NCI-H2196 treated with DMSO at 0.1 percent for 48 hours (cell line): ENCODE results near the gene SRGAP3.

Experiments used
- DNase-seq: peaks from one replicate; lab custom pipeline; 2025; ENCODE audit not compliant: unreplicated experiment; lab: John Stamatoyannopoulos, UW

SRGAP3 gene

DNA sequence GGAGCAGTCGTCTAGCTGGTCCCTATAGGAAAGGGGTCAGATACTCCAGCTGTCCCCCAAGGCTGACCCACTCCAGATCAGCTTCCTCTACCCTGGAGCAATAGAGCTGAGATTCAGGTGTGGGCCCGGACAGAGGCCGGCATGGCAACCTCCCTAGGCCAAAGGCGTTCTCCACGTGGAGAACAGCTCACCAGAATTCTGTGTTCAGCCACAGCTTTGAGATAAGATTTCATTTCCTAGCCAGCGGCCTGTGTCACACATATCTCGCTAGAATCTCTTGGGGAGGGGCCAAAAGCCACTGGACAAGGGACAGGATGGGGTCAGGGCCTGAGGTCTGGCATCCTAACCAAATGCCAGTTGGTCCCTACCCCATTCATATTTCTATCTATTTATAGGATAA lies 20.1 kb downstream of the SRGAP3 start:
- no peak for DNase-seq

DNA sequence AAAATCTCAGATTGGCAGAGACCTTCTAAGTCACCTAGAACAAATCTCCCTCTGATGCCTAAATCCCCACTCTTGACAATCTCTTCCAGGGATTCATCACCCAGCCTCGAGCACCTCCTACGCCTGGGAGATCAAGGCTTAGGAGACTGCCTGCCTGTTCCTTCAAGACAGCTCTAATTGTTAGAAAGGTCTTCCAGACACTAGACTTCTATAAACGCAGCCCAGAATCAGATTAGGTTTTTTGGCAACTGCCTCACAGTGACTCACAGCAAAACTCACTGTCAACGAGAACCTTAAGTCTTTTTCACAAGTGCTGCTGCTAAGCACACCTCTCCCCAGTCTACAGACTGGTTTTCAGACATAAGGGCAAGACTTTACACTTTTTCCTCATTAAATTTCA lies 23.1 kb downstream of the SRGAP3 start:
- DNase-seq, result no peak

DNA sequence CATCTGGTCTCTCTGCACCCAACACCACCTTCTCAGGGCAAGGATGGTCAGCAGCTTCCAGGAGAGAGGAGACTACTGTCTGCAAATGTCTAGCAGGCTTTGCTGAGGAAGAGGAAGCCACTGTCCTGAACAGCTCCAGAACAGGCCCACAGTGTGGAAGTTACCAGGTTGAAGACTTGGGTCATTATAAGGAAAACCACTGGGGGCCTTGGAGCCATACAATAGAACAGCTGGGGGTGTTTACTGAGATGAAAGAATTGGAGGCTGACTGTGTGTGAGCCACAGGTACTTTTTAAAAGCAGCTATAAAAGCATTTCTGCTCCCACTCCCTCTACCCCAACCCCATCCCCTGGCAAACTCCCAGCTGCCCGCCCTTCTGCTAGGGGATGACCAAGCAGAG lies 24.2 kb downstream of the SRGAP3 start:
- DNase-seq, result no peak

DNA sequence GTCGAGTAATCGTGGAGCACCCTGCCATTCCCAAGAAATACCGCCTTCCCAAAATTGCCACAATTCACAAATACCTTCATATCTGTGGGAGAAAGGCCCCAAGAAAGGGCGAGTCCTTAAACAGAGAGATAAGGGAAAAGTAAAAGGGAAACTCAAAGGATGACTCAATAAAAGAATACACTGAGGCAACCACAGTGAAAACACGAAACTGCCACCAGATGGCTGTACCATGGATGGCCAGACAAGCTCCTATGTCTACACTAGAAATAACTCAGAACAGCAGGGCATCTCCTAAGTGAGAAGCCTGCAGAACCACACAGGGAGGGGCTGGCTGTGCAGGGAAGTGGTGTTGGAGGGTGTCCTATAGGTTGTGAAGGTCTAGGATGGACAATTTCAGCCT lies 25.0 kb downstream of the SRGAP3 start:
- no peak for DNase-seq

DNA sequence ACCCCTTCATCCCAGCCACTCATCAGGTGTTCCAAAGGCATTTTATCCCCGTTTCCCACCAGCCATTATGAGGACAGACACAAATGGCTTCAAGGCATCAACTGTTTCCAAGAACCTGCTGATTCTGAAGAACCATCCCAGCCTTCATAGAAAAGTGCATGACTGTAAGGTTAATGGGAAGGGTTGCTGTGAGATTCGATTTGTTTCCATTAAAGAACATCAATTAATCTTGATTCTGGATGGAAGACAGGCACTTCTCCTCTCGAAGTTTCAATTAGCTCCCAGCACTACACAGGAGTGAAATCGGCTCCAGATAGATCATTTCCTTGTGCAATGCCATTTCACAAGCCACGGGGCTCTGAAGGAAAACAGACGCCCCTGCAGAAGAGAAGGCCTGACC lies 25.8 kb downstream of the SRGAP3 start:
- no peak for DNase-seq

DNA sequence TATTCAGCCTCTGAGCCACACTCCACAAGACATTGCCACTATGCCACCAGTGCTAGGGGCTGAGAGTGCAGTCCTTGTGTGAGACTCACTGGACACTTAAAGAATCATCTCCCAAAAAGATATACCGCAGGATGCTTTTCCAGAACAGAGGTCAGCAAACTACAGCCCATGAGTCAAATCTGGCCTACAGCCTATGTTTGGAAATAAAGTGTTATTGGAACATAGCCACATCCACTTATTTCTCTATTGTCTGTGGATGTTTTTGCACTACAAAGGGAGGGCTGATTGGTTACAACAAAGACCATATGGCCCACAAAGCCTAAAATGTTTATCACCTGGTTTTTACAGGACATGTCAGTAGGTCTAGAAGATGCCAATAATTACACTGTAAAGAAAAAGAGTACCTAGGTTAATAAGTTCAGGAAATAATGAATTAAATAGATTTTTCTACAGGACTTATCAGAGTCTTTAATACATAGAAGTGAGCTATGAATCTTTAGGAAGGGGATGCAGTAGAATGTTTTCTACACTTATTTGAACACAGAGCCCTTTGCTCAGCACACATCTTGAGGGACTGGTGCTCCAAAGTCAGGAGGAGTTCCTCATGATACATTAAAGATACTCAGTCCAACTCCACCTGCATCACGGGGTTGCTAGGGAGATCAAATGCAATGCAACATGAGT lies 26.3 kb downstream of the SRGAP3 start:
- no peak for DNase-seq

DNA sequence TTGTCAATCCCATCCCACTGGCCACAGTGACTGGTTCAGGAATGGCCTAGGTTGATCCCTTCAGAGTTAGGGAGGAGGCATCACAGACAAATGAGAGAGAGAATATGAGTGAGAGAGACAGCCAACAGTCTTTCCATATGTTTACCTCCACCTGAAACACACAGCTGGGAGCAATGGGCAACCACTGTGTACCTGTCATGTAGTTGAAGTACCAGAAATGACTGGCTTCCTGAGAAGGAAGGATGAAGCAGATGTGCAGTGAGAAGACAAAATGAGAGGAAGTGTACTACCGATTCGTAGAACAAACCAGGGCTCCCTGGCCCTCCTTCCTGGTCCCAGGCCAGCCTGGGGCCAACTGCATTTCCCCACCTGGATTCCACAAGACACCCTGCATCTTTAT lies 27.4 kb downstream of the SRGAP3 start:
- no peak for DNase-seq

DNA sequence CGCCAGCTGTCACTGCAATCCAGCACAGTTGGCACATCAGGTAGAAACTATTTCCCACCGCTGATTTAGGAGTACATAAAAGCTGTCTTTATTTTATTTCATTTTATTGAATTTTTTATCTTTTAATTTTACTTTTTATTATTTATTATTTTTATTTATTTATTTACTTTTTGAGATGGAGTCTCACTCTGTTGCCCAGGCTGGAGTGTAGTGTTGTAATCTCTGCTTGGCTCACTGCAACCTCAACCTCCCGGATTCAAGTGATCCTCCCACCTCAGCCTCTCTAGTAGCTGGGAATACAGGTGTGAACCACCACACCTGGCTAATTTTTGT lies 31.0 kb downstream of the SRGAP3 start:
- DNase-seq, result no peak

DNA sequence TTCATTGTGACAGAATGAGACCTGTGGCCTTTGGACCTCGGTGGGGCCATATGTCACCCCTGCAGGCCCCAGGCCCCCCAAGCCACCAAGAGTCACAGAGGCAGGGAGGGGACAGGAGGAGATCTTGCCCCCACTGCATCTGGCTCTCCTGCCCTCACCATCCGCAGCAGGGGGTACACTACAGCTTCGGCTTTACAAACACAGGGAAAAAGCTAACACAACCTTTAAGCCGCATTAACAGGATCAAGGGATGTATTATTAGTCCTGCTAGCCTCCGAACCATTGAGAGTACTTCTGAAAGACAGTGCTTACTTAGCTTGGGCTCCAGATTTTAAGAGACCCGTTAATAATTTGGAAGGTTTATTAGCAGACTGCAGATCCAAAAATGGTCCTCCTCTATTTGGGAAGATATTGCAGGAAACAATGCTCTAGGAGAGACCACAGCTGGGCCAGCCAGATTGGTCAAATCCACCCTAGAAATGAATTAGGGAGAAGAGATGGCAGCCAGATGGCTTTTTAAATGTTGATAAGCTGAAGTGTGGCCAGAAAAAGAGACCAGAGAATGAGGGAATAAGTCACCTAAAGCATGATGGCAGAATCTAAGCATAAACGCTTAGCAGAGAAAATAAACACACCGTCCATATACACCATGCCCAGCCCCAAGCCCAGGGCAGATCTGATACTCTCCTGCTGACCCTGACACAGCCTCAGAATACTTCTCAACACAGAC lies 31.5 kb downstream of the SRGAP3 start:
- DNase-seq, result no peak

DNA sequence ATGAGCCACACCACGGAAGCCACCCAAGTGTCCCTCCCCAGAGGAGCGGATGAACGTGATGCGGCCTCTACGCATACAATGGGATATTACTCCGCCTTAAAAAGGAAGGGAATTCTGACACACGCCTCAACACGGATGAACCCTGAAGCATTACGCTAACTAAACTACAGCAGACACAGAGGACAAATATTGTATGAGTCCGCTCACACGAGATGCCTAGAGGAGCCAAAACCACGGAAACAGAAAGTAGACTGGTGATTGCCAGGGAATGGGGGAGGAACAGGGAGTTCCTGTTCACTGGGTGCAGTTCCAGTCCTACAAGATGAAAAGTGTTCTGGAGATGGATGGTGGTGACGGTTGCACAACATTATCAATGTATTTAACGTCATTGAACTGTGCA lies 32.7 kb downstream of the SRGAP3 start:
- no peak for DNase-seq

DNA sequence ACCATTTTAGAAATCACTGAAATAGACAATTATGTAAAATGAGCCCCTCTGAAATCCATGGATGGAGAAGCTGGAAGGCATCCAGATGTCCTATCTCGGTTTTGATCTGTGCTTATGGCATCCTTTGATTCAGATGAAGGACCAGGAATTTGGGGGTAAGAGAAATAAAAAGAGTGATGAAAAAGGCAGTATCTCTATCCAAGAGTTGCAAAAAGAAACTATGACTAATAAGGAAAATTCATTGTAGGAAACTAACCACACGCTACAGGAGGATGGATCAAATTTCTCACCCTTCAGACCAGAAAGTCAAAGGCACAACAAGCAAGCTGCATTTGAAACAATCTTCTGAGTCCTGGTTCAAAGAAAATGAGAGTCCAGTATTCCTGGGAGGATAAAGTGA lies 34.8 kb downstream of the SRGAP3 start:
- DNase-seq, result no peak

DNA sequence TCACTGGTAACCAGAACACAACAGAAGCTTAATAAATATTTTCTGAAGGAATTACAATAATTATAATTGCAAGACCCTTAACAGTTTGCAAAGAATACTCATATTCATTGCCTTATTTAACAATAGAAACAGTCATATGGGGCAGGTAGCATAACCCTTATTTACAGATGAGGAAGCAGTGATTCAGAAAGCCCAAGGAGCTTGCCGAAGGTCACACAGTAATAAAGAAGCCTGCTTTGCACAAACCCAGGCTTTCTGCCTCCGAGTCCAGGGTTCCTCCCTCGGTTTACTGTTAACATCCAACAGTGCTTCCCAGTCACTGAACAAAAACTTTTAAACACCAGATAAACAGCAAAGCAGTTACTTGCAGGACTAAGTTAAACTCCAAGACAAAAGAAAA lies 35.3 kb downstream of the SRGAP3 start:
- no peak for DNase-seq

DNA sequence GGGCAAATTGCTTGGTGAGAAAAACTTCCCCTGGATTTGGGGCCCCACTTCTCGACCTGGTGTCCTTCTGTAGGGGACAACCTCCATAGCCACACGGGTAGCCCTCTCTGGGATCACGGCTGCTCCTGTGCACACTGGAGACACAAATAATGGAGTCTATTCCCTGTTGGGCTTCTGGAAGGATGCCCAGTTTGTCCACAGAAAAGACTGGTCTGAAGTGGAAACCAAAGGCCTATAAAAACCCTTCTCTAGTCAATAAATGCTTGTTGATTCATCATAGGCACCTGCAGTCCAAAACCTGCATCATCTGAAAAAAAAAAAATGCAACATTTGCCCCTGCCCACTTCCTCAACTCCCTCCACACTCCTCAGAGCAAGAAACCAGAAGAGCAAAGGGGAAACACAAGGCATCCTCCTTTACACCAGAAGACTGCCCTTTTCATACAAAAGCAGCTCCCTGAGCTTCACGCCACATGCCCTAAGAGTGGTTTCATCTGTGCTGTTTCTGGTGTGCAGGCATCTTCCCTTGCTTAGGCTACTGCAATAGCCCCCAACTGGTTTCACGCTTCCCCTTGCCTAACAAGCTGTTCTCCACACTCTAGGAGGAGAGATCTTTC lies 36.3 kb downstream of the SRGAP3 start:
- no peak for DNase-seq

DNA sequence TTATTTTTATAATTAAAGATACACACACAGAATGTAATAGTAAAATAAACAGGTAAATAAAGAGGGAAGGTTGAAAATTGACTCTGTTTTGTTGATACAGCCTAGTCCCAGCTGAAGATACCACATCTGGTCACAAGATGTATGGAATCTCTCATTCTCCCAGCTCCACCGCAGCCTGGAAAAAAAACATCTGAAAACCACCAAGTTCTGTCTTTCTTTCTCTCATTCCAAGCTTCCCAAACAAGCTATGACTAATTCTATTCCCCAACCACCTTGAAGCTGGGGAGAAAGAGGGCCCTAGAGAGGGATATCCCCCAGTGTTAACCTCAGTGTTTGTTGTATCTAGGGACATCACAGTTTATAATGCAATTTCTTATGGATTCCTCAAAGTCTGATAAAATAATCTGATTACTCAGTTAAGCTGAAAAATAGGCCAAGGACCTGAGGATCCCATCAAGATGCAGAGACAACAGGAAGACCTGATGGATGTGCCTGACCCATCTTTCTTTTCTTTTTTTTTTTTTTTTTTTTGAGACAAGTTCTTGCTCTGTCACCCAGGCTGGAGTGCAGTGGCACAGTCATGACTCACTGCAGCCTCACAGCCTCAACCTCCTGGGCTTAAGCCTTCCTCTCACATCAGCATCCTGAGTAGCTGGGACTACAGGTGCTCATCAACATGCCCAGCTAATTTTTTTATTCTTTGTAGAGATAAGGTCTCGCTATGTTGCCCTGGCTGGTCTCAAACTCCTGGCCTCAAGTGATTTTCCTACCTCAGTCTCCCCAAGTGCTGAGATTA lies 38.1 kb downstream of the SRGAP3 start:
- no peak for DNase-seq

DNA sequence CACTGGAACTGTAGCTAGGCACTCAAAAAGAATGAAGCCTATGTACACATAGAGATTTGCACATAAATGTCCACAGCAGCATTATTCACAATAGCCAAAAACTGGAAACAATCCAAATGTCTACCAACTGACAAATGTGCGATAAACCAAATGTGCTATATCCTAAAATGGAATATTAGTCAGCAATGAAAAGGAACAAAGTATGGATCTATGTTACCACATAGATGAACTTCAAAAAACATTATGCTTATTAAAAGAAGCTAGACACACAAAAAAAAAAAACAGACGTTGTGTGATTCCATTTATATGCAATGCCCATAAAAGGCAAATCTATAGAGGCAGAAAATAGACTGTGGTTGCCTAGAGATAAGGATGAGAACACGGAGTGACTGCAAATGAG lies 39.7 kb downstream of the SRGAP3 start:
- DNase-seq, result no peak

DNA sequence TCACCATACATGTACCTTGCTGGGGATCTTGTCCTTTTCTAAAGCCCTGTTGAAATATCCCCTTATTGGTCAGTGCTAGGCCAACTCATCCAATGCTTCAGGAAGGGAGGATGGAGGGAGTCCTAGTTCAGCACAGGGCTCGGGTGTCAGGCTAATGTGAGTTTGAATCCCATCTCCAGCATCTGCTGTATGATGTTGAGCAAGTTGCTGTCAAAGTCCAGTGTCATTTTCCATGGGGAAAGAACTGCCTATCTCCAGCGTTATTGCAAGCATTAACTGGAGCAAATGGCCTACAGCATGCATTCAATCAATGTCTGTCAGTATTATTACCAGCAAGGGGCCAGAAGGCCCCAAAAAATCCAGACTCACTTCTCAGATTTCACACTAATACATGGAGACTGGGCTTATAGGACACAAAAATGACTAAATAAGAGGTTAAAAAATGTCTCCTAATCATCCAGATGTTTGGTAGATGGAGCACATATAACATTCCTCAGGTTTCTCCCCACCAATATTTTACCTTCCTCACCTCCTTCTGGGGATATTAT lies 40.8 kb downstream of the SRGAP3 start:
- DNase-seq, result no peak

DNA sequence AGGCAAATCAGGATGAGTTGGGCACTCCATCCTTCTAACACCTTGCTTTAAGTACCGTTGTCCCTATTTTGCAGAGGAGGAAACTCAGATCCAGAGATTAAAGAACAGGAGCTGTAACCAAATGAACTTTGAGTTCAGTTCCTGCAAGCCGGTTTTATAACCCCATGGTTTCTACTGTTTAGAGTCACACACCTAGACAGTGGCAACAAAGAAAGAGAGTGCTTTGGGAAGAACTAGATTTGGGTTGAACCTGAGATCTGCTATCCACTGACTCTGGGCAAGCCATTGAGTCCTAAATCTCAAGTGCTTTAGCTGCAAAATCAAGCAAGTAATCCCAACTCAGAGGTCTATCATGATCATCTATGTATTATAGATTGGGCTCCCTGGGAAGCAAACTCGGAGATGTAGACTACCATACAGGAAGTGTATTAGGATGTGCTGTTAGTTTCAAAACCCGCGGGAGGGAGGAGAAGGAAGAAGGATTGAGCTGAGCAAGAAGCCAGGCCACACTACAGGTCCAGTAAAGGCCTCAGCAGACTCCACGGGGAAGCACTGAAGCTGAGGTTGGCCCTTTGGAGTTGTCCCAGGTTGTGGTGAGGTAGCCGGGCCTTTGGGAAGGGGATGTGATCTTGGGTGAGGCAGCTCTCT lies 42.2 kb downstream of the SRGAP3 start:
- DNase-seq, result no peak

DNA sequence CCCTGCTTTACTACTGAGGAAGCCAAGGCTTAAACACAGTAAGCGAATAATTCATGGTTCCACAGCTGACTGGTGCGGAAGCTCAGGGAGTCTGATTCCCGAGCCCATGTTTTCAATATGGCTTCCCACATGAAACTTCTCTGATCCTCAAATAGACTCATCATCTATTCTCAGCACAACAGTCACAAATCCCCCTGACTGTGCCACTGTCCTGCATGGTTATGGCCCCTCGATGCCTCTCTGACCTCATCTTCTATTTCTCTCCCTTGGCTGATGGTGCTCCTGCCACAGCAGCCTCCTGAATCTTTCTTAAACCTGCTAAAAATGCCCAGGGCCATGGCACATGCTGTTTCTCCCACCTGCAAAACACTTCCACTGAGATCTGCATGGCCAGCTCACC lies 43.2 kb downstream of the SRGAP3 start:
- no peak for DNase-seq

DNA sequence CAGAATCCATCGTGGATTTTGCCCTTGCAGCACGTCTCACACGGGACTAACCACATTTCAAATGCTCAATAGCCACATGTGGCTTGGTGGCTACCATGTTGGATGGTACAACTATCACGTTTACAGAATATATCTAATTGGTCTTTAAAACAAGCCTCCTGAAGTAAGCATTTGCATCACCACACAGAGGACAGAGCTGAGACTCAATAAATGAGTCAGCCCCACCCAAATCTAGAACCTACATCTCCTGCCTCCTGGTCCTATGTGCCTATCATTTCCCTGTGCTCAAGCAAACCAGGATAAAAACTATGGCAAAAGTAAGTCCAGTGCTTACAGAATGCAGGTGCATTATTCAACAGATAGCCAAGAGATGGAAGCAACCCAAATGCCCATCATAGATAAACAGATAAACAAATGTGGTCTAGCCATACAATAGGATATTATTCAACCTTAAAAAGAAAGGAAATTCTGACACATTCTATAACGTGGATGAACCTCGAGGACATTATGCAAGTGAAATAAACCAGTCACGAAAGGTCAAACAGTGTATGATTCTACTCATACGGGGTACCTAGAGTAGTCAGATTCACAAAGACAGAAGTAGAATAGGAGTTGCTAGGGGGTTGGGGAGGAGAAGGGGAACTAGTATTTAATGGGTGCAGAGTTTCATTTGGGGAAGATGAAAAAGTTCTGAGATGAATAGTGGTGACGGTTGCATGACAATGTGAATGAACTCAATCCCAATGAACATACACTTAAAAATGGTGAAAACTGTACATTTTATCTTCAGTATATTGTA lies 43.9 kb downstream of the SRGAP3 start:
- no peak for DNase-seq

DNA sequence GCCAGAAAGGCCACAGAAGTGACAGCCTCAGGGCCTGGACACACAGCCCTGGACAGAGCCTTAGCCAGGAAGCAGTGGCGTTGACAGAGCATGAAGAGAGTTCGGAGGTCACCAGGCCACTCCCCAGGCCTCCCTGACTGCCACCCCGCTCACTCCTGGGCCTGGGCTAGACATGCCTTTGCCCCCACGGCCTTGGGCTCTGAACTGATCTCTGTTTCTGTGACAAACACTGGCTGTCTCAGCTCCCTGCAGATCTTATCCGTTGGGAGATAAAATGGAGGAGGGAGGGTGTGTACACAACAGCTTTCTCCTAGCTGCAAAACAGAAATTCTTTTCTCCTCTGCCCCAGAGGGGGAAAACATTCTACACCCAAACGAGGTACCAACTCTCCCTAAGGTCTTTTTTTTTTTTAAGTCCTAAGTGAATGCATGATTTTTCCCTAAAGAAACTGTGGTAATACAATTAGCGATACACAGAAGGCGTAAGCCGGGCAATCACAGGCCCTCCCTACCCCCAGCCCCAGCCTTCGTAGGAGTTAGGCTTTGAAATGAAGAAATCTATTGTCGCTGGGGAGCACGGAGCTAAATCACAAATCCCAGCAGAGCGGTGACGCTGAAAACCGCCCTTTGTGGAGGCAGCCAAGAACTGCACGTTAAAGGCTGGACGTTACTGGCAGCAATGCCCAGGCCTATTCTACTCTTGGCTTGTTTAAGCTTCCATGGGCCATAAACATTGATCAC lies 45.0 kb downstream of the SRGAP3 start:
- DNase-seq, result no peak
